SU-DHL-6 (cell line): Measurements from ENCODE around the gene IFIT3.

ENCODE experiments used
- EZH2phosphoT487 ChIP-seq: fragments of 200-600 bp; sonication (generic), shearing (Covaris generic); conservative IDR thresholded peaks from 2 replicates; pipeline ENCODE4 v1.6.1; 2018; ENCODE audit warnings: mild to moderate bottlenecking, antibody characterized with exemption, low read length, moderate library complexity, mixed read lengths
- TF ChIP-seq, protein P1 (sequence below): fragments of 200-600 bp; sonication (generic); IDR thresholded peaks from one replicate; pipeline ENCODE4 v1.5.1; 2017; ENCODE audit warnings: antibody characterized with exemption, mild to moderate bottlenecking, low read length, moderate library complexity; ENCODE audit not compliant: insufficient read depth, poor library complexity, severe bottlenecking

DNA sequence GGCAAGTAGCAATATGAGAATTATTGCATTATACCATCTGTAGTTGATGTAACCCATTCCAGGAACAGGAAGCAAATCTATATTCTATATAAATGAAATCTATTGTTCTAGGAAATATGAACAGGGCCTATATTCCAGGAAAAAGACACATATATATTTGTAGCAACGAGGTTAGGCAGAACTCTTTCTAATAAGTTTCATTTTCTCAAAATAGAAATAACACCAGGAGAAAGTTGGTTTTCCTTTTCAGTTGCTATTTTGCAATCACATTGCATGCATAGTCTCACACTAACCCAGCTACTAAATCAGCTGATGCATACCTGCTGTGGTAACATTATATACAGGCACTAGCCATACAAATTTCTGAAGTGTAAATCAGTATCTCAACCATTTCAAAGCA lies 32.2 kb upstream of the IFIT3 start:
- TF ChIP-seq, protein P1, sequence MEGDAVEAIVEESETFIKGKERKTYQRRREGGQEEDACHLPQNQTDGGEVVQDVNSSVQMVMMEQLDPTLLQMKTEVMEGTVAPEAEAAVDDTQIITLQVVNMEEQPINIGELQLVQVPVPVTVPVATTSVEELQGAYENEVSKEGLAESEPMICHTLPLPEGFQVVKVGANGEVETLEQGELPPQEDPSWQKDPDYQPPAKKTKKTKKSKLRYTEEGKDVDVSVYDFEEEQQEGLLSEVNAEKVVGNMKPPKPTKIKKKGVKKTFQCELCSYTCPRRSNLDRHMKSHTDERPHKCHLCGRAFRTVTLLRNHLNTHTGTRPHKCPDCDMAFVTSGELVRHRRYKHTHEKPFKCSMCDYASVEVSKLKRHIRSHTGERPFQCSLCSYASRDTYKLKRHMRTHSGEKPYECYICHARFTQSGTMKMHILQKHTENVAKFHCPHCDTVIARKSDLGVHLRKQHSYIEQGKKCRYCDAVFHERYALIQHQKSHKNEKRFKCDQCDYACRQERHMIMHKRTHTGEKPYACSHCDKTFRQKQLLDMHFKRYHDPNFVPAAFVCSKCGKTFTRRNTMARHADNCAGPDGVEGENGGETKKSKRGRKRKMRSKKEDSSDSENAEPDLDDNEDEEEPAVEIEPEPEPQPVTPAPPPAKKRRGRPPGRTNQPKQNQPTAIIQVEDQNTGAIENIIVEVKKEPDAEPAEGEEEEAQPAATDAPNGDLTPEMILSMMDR: no peak
- no peak for TF ChIP-seq EZH2phosphoT487
